Measurements from ENCODE around the gene DEFB129.

- TF ChIP-seq TAF1 (IDR thresholded peaks at IDR 0.05; ENCODE audit: low read depth, low read length): no peak
- no peak for TF ChIP-seq POLR2A (IDR thresholded peaks at IDR 0.05; ENCODE audit: low read depth, low read length)
Observed at GRCh38 chr20:251354-251753, 24.3 kb downstream of the DEFB129 start.
